K562 (cell line): ENCODE data around the gene CD2. TPM values are rescaled to one million over a fixed set of nuclear protein-coding genes. Genes with fewer than 3 reads are reported as not detected.

Source experiments
- ATAC-seq: fragments of 200-7000 bp; cut with Tn5 transposase; 3 replicates; pipeline ENCODE4 v1.9.1; 2020; ENCODE audit warnings: moderate library complexity
- BruUV-seq: library from RNA; stranded (reverse); fragments of 400-500 nt; replicated peaks from 2 replicates; lab custom pipeline; 2021; lab: Mats Ljungman, UMichigan
- CTCF ChIA-PET: fragments of 300-600 bp; formaldehyde crosslinking; extraction: SDS; loops from one replicate; lab custom pipeline; 2021; ENCODE audit warnings: low intra/inter-chr PET ratio; lab: Yijun Ruan, JAX
- POLR2A ChIA-PET: fragments of 300-600, 350-650 bp; sonication (Branson Sonifier 250); formaldehyde crosslinking; extraction: SDS; loops from one replicate; lab custom pipeline; 2021; ENCODE audit warnings: antibody characterized with exemption, inconsistent platforms; lab: Yijun Ruan, JAX
- DNase-seq, 4 experiments: peaks; one replicate each; pipeline versions ENCODE4 v3.0.0 to v3.0.0-alpha.2; 2011 to 2018; ENCODE audit warnings: low spot score in 3 of 4, mixed read lengths in 3 of 4; ENCODE audit errors: extremely low read depth in 1 of 4
- FAIRE-seq: peaks from 2 replicates; lab custom pipeline; 2011; peaks lifted over from hg19 to GRCh38; lab: Jason Lieb, UNC
- H2AFZ ChIP-seq: 2 replicates; pipeline ENCODE4 v1.6.0; 2011; ENCODE audit warnings: low read depth, low read length, control low read depth, inconsistent platforms
- H3K27ac ChIP-seq: fragments of 200-600 bp; 3 replicates; pipeline ENCODE4 v1.8.0; 2011; ENCODE audit warnings: low read depth, mild to moderate bottlenecking, control low read depth, inconsistent platforms, low read length, moderate library complexity, mixed read lengths; ENCODE audit errors: extremely low read depth
- H3K27me3 ChIP-seq, 2 experiments: fragments of 300-600 bp in 1 of 2; 2 replicates in 1 of 2; 3 replicates in 1 of 2; pipeline versions ENCODE4 v1.6.0 to v1.8.0; 2011; ENCODE audit warnings: inconsistent platforms in 2 of 2, low read length in 2 of 2, mild to moderate bottlenecking in 1 of 2, mixed read lengths in 1 of 2, moderate library complexity in 1 of 2; ENCODE audit not compliant: control insufficient read depth in 2 of 2, insufficient read depth in 2 of 2
- H3K36me3 ChIP-seq: fragments of 300-600 bp; 3 replicates; pipeline ENCODE4 v1.8.0; 2011; ENCODE audit warnings: mild to moderate bottlenecking, low read length, inconsistent platforms; ENCODE audit not compliant: control insufficient read depth, insufficient read depth
- H3K4me1 ChIP-seq, 2 experiments: fragments of 200-600 bp in 1 of 2; replicated peaks in 1 of 2; 2 replicates in 1 of 2; 3 replicates in 1 of 2; pipeline versions ENCODE4 v1.5.1 to v1.8.0; 2011; ENCODE audit warnings: inconsistent platforms in 2 of 2, low read length in 2 of 2, mild to moderate bottlenecking in 1 of 2, mixed read lengths in 1 of 2, moderate library complexity in 1 of 2; ENCODE audit not compliant: control insufficient read depth in 2 of 2, insufficient read depth in 2 of 2
- H3K4me2 ChIP-seq: 2 replicates; pipeline ENCODE4 v1.6.1; 2011; ENCODE audit warnings: low read length, control low read depth, inconsistent platforms, mixed read lengths; ENCODE audit not compliant: insufficient read depth
- H3K4me3 ChIP-seq: fragments of 200-600 bp; sonication (generic), shearing (Covaris generic); 2 replicates; pipeline ENCODE4 v1.5.1; 2016; ENCODE audit warnings: control low read depth, inconsistent platforms
- H3K79me2 ChIP-seq: fragments of 200-600 bp; 3 replicates; pipeline ENCODE4 v1.8.0; 2011; ENCODE audit warnings: low read length, inconsistent platforms; ENCODE audit not compliant: control insufficient read depth, insufficient read depth
- H3K9ac ChIP-seq, 2 experiments: 2 replicates each; pipeline versions ENCODE4 v1.6.0 to v1.6.1; 2011; ENCODE audit warnings: low read depth in 2 of 2, low read length in 2 of 2, control low read depth in 1 of 2, inconsistent platforms in 1 of 2, mild to moderate bottlenecking in 1 of 2, mixed read lengths in 1 of 2; ENCODE audit not compliant: insufficient read depth in 1 of 2
- H3K9me1 ChIP-seq: one replicate; pipeline ENCODE4 v1.6.0; 2011; ENCODE audit warnings: inconsistent platforms, mild to moderate bottlenecking, low read length, moderate library complexity; ENCODE audit not compliant: control insufficient read depth, insufficient read depth
- H3K9me3 ChIP-seq: replicated peaks from 2 replicates; pipeline ENCODE4 v1.5.1; 2011; ENCODE audit warnings: low read depth, low read length, inconsistent platforms; ENCODE audit not compliant: control insufficient read depth, insufficient read depth
- H4K20me1 ChIP-seq: replicated peaks from 2 replicates; pipeline ENCODE4 v1.6.1; 2011; ENCODE audit warnings: low read length, inconsistent platforms, mixed read lengths; ENCODE audit not compliant: control insufficient read depth, insufficient read depth
- BACH1 ChIP-seq: fragments of 200-800 bp; sonication (Bioruptor generic); IDR thresholded peaks from 2 replicates; pipeline ENCODE4 v1.6.1; 2016; ENCODE audit warnings: missing genetic modification characterization, missing compliant biosample characterization
- CBFB ChIP-seq: sonication (generic); formaldehyde crosslinking; IDR thresholded peaks from 2 replicates; pipeline ENCODE4 v1.4.0; 2020; ENCODE audit warnings: mild to moderate bottlenecking, missing genetic modification reagents
- CCNT2 ChIP-seq: IDR thresholded peaks from 2 replicates; pipeline ENCODE4 v1.6.1; 2011; ENCODE audit warnings: borderline replicate concordance, low read depth, mild to moderate bottlenecking, moderate library complexity, mixed read lengths, low read length; ENCODE audit not compliant: insufficient read length; ENCODE audit errors: extremely low read depth
- CUX1 ChIP-seq: fragments of 200-800 bp; sonication (Bioruptor generic); IDR thresholded peaks from 2 replicates; pipeline ENCODE4 v1.6.1; 2016; ENCODE audit warnings: missing genetic modification characterization, missing compliant biosample characterization
- ETS2 ChIP-seq: IDR thresholded peaks from 2 replicates; pipeline ENCODE4 v1.6.1; 2016; ENCODE audit warnings: borderline replicate concordance, missing genetic modification characterization, mild to moderate bottlenecking, moderate library complexity, missing compliant biosample characterization; ENCODE audit not compliant: poor library complexity, severe bottlenecking
- FOXJ3 ChIP-seq: sonication (generic); formaldehyde crosslinking; IDR thresholded peaks from 2 replicates; pipeline ENCODE4 v1.4.0; 2020; ENCODE audit warnings: mild to moderate bottlenecking, missing genetic modification reagents
- KAT2B ChIP-seq: IDR thresholded peaks from one replicate; pipeline ENCODE4 v1.6.1; 2012; ENCODE audit warnings: low read depth, mild to moderate bottlenecking, control low read depth, inconsistent platforms, low read length, moderate library complexity
- RFX7 ChIP-seq: fragments of 250-450 bp; sonication (Bioruptor Pico); IDR thresholded peaks from 2 replicates; pipeline ENCODE4 v1.5.1; 2021; ENCODE audit warnings: mild to moderate bottlenecking
- RNF2 ChIP-seq: sonication (generic); IDR thresholded peaks from 2 replicates; pipeline ENCODE4 v1.6.1; 2016
- UBTF ChIP-seq, 2 experiments: IDR thresholded peaks; 2 replicates each; pipeline ENCODE4 v1.6.1; 2012; ENCODE audit warnings: improper control_type of control experiment in 2 of 2, low read depth in 2 of 2, low read length in 2 of 2, borderline replicate concordance in 1 of 2
- ZBTB26 ChIP-seq: fragments of 450-650 bp; formaldehyde crosslinking; IDR thresholded peaks from 2 replicates; pipeline ENCODE4 v1.4.0; 2022; ENCODE audit warnings: missing genetic modification characterization
- ZNF512 ChIP-seq: IDR thresholded peaks from 2 replicates; pipeline ENCODE4 v1.6.1; 2016; ENCODE audit warnings: missing genetic modification characterization, missing compliant biosample characterization
- WGBS: fragments of 100-300 bp; shearing (Covaris generic); methylation state at CpG from one replicate; pipeline ENCODE4 v1.1.6; 2016; ENCODE audit warnings: low coverage, mixed read lengths; ENCODE audit not compliant: insufficient coverage; ENCODE audit errors: missing lambda C conversion rate; 5-methylcytosine and 5-hydroxymethylcytosine counted together
- in situ Hi-C: fragments of 300-500 bp; cut with MboI; formaldehyde crosslinking; loops from 4 replicates; pipeline ENCODE4 v1.15.0; 2018; ENCODE audit warnings: inconsistent platforms, mixed read lengths
- intact Hi-C: fragments of 100-400 bp; cut with micrococcal nuclease; formaldehyde crosslinking; loops from 2 replicates; pipeline ENCODE4 v1.14.2; 2022
- polyA plus RNA-seq, 8 experiments: library from polyadenylated mRNA; depleted of rRNA in 4 of 8; stranded (reverse) in 5 of 8; unstranded in 3 of 8; fragments of >200 nt; fragmentation: Nextera tagmentation in 2 of 8; fragmentation: Illumina TruSeq in 1 of 8; extraction: Ambion mirVana in 2 of 8; extraction: Trizol in 1 of 8; gene quantifications; 2 replicates each; pipeline versions ENCODE4 v1.2.1 to v1.2.3, GENCODE V29; 2011 to 2014; ENCODE audit warnings: inconsistent platforms in 1 of 8, missing spikeins in 1 of 8
- total RNA-seq, 7 experiments: library from RNA; depleted of rRNA in 6 of 7; stranded (reverse); fragments of >200 nt in 6 of 7; fragmentation: Illumina TruSeq in 2 of 7; extraction: Trizol in 2 of 7; gene quantifications; 2 replicates each; pipeline versions ENCODE4 v1.2.1 to v1.2.3, GENCODE V29; 2011 to 2021; ENCODE audit warnings: low replicate concordance in 1 of 7

CD2 gene
- total and polyA plus RNA-seq, 9 of the 15 experiments (the other 6 are each of a cell fraction or from before 2014, with no cell fraction given) = 0.07 to 0.16 TPM; not detected in 7

GRCh38 chr1:116765962-116766361 lies 11.7 kb downstream of the CD2 start:
- BruUV-seq = no TSS peak
- ChIA-PET POLR2A (no interaction called here), CTCF (no interaction called here)
- H3K4me3 ChIP-seq = no peak overlapping the region
- no peaks in the 10 kb centered on the region for H3K36me3 ChIP-seq
- H3K9me1 ChIP-seq = no peaks in the 10 kb centered on the region
- H3K27ac ChIP-seq = no peak overlapping the region
- DNase-seq (no peak), ATAC-seq (no peak), FAIRE-seq (no peak)
- in situ Hi-C loops = no loop called here
- H3K9ac ChIP-seq = no peak overlapping the region
- no peaks in the 10 kb centered on the region for H3K27me3 ChIP-seq
- H3K4me1 ChIP-seq = peaks cover 21% of the 10 kb centered on the region in 2 experiments
- no peak overlapping the region for H3K4me2 ChIP-seq
- H2AFZ ChIP-seq = no peak overlapping the region
- intact Hi-C loops = loop anchor here (2.0 kb wide), 1 partner anchor 29 kb away; no protein-coding TSS in a partner anchor
- H4K20me1 ChIP-seq = no peaks in the 10 kb centered on the region
- WGBS = 71% methylated on average over 4 of the region's 4 CpGs
- H3K79me2 ChIP-seq = no peaks in the 10 kb centered on the region
- H3K9me3 ChIP-seq = no peaks in the 10 kb centered on the region
- no peak for TF ChIP-seq RFX7
- no peak for TF ChIP-seq UBTF (IDR thresholded peaks at IDR 0.05; ENCODE audit: borderline replicate concordance in 1 of 2, low read depth in 2 of 2, low read length in 2 of 2)
- TF ChIP-seq ZBTB26 (CRISPR knock-in tag) = no peak
- TF ChIP-seq ZNF512 = no peak
- no peak for TF ChIP-seq FOXJ3 (CRISPR knock-in tag)
- no peak for TF ChIP-seq CBFB (CRISPR knock-in tag)
- TF ChIP-seq BACH1 (tag) = no peak
- TF ChIP-seq CCNT2 = no peak
- TF ChIP-seq RNF2 = no peak
- no peak for TF ChIP-seq CUX1 (CRISPR knock-in tag)
- TF ChIP-seq ETS2 (tag) = no peak
- TF ChIP-seq KAT2B = no peak
